Astrocyte of the spinal cord (primary cell): ENCODE results near the gene NPAS2.

ENCODE experiments used
- DNase-seq: peaks from one replicate; pipeline ENCODE4 v3.0.0; 2011; ENCODE audit warnings: low read depth, low spot score
- H3K4me3 ChIP-seq: 2 replicates; pipeline ENCODE4 v1.5.1; 2011; ENCODE audit warnings: low read depth, mild to moderate bottlenecking, low read length, moderate library complexity
- in situ Hi-C: cut with HindIII; loops from 2 replicates; pipeline ENCODE4 v1.10.0; 2017; ENCODE audit warnings: low sequenced_read_pairs
- TF ChIP-seq, protein P1 (sequence below): IDR thresholded peaks from 2 replicates; pipeline ENCODE4 v1.5.1; 2012; ENCODE audit warnings: low read depth, mild to moderate bottlenecking, low read length, inconsistent platforms

Gene NPAS2

GRCh38 chr2:100945930-100946607, 126.1 kb downstream of the NPAS2 start:
- DNase-seq: no peak
- in situ Hi-C loops: no loop called here
- no peak overlapping the region for H3K4me3 ChIP-seq
- TF ChIP-seq, protein P1, sequence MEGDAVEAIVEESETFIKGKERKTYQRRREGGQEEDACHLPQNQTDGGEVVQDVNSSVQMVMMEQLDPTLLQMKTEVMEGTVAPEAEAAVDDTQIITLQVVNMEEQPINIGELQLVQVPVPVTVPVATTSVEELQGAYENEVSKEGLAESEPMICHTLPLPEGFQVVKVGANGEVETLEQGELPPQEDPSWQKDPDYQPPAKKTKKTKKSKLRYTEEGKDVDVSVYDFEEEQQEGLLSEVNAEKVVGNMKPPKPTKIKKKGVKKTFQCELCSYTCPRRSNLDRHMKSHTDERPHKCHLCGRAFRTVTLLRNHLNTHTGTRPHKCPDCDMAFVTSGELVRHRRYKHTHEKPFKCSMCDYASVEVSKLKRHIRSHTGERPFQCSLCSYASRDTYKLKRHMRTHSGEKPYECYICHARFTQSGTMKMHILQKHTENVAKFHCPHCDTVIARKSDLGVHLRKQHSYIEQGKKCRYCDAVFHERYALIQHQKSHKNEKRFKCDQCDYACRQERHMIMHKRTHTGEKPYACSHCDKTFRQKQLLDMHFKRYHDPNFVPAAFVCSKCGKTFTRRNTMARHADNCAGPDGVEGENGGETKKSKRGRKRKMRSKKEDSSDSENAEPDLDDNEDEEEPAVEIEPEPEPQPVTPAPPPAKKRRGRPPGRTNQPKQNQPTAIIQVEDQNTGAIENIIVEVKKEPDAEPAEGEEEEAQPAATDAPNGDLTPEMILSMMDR: no peak

DNA sequence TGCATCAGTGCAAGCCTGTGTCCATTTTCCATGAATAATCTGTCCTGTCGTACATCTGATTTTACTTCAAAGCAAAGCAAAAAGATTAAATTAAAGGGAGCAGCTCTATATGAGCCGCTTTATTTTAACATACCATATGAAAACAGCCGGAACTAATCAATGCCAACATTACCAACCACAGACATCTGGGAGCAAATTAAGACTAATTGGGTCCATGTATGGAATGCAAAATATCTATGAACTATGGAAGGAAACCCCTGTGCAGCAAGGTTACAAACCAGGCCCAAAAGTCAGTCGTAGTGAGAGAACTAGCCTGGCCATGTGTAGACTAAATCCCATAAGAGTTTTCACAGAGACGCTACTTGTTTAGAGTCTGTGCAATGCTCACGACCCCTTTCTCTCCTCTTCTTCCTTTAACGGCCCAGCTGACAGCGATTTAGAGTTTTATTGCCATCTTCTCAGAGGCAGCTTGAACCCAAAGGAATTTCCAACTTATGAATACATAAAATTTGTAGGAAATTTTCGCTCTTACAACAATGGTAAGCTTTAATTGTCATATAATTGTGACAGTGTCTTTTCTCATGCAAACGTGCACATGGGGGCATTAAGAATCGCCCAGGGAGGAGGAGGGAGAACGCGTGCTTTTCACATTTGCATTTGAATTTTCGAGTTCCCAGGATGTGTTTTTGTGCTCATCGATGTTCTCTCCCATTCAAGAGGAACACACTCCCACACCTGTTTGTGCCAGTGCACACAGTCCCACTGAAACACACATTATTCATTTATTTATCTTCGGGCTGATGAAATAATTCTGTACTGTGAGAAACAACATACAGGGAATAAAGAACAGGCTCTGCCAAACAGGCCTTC, 129.2 kb downstream of the NPAS2 start:
- H3K4me3 ChIP-seq: no peak overlapping the region
- DNase-seq: no peak
- TF ChIP-seq, protein P1: no peak
- in situ Hi-C loops: no loop called here

- DNase-seq: no peak
- TF ChIP-seq, protein P1: no peak
- no peak overlapping the region for H3K4me3 ChIP-seq
- in situ Hi-C loops: no loop called here
Measured at GRCh38 chr2:100952512-100952911, 132.6 kb downstream of the NPAS2 start.

DNA sequence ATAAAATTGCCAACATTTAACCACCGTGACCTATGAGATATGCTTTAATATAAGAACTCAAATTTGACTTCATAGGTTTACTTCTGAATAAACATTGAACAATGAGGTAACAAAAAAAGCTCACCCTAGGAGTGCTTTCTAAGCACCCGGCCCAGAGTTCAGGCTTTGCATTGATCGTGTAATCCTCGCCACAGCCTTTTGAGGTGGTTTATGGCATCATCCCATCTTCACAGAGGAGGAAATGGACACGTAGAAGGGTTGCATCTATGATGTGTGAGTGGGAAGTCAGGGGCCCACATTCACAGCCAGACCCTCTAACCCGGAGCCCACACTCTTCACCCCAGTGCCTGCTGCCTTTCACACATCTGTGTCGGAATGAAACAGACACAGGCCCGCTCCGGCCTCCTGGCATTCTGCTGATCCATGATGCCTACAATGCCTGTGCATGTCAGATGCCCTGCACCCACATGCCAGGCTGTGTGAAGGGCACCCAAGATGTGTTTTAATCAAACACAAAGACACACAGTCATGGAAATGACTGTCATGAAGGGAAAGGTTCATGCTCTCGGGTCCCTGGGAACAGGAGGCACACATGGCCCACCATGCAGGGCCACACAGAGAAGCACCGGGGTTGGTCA, 133.6 kb downstream of the NPAS2 start:
- in situ Hi-C loops: no loop called here
- TF ChIP-seq, protein P1: no peak
- H3K4me3 ChIP-seq: no peak overlapping the region
- no peak for DNase-seq

DNA sequence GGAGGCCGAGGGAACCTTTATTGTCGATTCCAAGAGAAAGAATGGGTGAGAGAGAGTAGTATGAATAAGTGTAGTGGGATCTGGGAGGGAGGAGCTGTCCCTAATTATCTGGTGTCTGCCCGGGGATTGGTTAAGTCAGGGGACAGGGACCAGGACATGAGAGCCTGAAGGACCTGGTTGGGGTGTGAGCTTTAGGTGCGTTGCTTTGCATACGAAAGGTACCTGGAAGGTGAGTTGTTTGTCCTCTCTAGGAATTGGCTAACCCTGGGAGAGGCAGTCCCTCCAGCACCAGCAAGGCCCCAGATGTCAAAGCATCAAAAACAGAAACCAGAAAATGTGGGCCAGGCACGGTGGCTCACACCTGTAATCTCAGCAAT, 134.1 kb downstream of the NPAS2 start:
- in situ Hi-C loops: no loop called here

DNA sequence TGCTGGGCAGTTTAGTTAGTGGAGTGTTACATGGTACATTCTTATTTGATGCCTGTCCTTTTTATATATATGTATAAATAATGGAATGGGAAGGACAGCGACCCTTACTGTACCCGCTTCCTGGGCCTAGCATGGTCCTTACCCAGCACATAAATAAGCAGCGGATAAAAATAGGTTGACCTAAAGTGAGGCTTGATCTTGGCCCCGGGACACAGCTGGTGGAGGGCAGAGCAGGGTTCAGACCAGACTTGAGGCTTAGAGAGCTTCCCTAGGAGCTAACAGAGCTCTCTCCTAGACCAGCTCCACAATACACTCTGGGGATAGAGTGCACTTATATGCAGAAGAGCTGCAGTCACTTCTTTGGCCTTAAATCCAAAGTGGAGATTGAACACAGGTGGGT, 135.3 kb downstream of the NPAS2 start:
- TF ChIP-seq, protein P1: no peak
- no peak overlapping the region for H3K4me3 ChIP-seq
- DNase-seq: no peak
- in situ Hi-C loops: no loop called here

More for the DNA sequence above, 134.1 kb downstream of the NPAS2 start:
- no peak overlapping the region for H3K4me3 ChIP-seq
- DNase-seq: no peak
- TF ChIP-seq, protein P1: no peak
